Fibroblast of mammary gland (primary cell): ENCODE results near the gene BTBD9.

Source experiments
- DNase-seq: peaks from one replicate; pipeline ENCODE4 v3.0.0-alpha.2; 2010; ENCODE audit warnings: low read depth
- H3K4me3 ChIP-seq: 2 replicates; pipeline ENCODE4 v1.5.1; 2011; ENCODE audit warnings: low read depth, mild to moderate bottlenecking, low read length, moderate library complexity; ENCODE audit not compliant: control insufficient read depth
- TF ChIP-seq, protein P1 (sequence below): conservative IDR thresholded peaks from 2 replicates; pipeline ENCODE4 v1.5.1; 2011; ENCODE audit warnings: low read depth, low read length, inconsistent platforms; ENCODE audit not compliant: control insufficient read depth, insufficient read depth

BTBD9 gene

DNA sequence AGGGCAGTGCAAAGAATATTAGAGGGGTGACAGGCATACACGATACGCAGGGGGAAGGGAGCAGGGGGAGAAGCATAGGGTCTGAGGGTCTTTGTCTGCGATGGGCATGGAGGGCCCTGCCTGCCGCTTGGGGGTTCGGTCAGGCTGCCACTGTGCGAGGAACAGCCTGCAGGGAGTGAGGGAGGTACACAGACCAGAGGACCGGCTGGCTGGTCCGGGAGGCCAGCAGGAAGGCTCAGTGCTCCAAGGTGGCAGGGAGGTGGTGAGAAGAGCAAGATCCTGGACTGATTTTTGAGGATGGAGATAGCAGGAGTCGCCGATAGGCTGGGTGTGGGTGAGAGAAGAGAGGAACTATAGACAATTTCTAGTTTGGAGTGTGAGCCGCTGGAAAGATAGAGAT, 481.8 kb downstream of the BTBD9 start:
- TF ChIP-seq, protein P1, sequence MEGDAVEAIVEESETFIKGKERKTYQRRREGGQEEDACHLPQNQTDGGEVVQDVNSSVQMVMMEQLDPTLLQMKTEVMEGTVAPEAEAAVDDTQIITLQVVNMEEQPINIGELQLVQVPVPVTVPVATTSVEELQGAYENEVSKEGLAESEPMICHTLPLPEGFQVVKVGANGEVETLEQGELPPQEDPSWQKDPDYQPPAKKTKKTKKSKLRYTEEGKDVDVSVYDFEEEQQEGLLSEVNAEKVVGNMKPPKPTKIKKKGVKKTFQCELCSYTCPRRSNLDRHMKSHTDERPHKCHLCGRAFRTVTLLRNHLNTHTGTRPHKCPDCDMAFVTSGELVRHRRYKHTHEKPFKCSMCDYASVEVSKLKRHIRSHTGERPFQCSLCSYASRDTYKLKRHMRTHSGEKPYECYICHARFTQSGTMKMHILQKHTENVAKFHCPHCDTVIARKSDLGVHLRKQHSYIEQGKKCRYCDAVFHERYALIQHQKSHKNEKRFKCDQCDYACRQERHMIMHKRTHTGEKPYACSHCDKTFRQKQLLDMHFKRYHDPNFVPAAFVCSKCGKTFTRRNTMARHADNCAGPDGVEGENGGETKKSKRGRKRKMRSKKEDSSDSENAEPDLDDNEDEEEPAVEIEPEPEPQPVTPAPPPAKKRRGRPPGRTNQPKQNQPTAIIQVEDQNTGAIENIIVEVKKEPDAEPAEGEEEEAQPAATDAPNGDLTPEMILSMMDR = no peak
- no peak overlapping the region for H3K4me3 ChIP-seq
- no peak for DNase-seq

DNA sequence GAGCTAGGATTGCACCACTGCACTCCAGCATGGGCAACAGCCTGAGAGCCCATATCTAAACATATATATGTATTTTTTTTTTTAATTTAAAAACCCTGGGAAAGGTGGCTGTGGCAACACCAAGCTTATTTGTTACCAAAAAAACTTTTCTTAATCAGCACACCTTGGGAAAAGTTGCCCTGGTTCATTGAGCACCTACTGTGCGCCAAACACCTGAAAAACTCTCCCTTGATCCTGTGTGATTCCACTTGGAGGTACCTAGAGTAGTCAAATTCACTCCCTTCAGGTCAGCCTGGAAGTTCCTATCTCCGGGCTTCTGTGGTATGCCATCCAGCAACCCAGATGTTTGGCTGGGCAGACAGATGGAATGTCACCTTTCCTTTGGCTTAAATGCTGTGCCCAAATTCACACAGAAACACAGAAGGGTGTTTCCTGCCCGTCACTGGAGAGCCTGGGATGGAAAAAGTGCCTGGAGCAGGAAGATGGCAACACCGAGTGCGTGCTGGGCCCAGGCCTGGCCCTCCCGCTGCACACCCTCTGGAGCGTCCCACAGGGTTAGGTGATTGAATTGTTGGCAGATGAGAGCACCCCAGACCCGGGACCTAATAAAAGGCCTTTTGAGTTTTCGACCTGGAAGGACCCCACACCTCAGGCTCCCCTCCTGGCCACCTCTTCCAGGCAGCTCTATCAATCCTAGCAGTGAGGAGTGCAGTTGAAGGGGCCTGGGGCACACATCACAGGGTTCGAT, 482.7 kb downstream of the BTBD9 start:
- H3K4me3 ChIP-seq = no peak overlapping the region
- TF ChIP-seq, protein P1 = no peak
- DNase-seq = no peak

DNA sequence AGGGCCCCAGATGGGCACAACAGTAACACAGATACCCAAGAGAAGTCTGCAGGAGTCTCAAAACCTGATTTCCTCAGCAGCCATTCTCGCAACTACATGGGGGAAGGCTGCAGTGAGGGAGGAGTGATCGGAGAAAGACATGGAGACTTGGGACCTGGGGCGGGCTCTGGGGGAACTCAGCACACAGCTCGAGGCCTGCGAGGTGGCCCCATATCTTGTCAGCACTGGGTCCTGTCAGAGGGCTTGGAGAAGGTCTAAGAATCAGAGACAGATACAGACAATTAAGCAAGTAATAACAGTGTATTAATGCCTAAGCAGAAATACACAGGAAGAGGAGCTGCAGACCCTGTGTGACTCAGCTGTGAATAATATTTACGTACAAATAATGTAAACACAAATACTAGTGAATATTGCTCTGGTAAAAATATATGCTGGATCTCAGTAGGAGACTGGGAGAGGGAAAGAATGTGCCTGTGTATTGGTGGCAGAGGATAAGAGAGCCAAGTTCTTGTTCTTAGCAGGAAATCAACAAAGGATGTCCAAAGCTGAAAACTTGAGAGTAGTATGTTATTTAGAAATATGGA, 484.0 kb downstream of the BTBD9 start:
- TF ChIP-seq, protein P1 = no peak
- no peak overlapping the region for H3K4me3 ChIP-seq
- no peak for DNase-seq

DNA sequence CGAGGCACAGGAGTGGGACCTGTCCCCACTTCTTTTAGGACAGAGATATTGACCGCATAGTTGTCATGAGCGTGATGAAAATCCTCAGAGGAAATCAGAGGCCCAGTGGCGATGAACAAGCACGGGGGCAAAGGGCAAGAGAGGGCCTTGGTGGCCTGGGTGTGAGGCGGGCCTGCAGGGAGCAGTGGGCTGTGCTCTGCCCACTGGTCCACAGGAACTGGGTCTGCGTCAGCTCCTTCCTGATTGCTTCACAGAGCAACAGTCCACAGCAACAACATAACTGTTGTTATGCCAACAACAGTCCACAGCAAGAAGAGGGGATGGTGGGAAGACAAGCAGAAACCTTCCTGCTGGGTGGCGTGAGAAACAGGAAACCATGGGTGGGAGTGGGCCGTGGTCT, 484.6 kb downstream of the BTBD9 start:
- no peak overlapping the region for H3K4me3 ChIP-seq
- DNase-seq = peak; percentile 34

DNA sequence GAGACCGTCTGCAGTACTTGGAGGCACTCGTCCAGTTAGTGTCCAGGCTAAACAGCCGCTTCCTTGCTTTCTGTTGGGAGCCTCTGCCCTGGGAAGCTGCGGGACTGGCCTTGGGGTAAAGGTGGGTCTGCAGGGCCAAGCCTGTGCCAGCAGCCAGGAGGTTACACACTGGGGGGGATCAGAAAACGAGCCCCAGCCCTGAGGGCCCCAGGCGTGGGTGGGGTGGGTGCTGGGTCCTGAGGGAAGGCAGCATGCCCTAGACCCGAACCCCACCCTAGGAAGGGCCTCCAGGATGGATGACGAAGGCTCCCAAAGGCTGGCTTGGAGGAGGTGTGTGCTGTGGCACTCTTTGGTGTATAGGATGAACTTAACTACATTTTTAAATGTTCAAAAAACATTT, 485.0 kb downstream of the BTBD9 start:
- no peak for DNase-seq
- H3K4me3 ChIP-seq = no peak overlapping the region
- TF ChIP-seq, protein P1 = no peak

More for the DNA sequence above, 484.6 kb downstream of the BTBD9 start:
- TF ChIP-seq, protein P1 = no peak

DNA sequence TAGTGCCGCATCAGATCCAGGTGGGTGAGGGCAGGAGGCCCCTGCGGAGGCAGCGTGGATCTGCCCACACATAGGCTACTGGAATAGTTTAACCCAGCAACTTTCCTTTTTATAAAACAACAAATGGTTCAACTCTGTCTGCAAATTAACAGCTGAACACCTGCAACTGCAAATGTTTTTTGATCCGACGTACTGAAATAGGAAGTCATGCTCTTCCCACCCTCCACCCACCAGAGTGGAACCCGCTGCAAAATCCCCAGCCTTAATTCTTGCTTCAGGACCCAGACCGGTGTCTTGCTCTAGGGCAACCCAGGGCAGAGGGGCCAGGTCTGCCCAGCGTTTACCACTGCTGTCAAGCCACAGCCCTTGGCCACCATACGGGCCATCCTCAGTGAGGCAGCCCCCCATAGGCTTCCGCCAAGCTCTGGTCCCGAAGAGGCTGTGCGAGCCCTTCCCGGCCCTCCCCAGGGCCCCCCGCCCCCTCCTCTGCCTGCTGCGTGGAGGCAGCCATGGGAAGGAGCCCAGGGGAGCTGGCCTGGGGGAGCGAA, 485.9 kb downstream of the BTBD9 start:
- TF ChIP-seq, protein P1 = no peak
- no peak overlapping the region for H3K4me3 ChIP-seq
- DNase-seq = no peak
